Epithelial cell of proximal tubule (primary cell): Measurements from ENCODE around the gene ADORA2B. TPM values are rescaled to one million over a fixed set of nuclear protein-coding genes. Genes with fewer than 3 reads are reported as not detected.
A peak's percentile ranks its signal among the peaks of the same experiment; 100 is the strongest.

ENCODE experiments used
- DNase-seq: peaks from one replicate; pipeline ENCODE4 v3.0.0-alpha.2; 2011; ENCODE audit warnings: low read depth
- H3K4me3 ChIP-seq: 2 replicates; pipeline ENCODE4 v1.5.1; 2011; ENCODE audit warnings: low read depth, mild to moderate bottlenecking, low read length
- CTCF ChIP-seq: conservative IDR thresholded peaks from 2 replicates; pipeline ENCODE4 v1.5.1; 2012; ENCODE audit warnings: low read depth, mild to moderate bottlenecking, low read length
- total RNA-seq: library from RNA; depleted of rRNA; stranded (reverse); fragments of >200 nt; gene quantifications from 2 replicates; pipeline ENCODE4 v1.2.3, GENCODE V29; 2015

ADORA2B gene
- total RNA-seq, 1 donor from 2014 or later = 16.9 TPM

GRCh38 chr17:15947271-15947670, 2.3 kb downstream of the ADORA2B start:
- TF ChIP-seq CTCF = no peak
- no peak for DNase-seq
- no peak overlapping the region for H3K4me3 ChIP-seq

GRCh38 chr17:15947976-15948752, 3.2 kb downstream of the ADORA2B start:
- H3K4me3 ChIP-seq = no peak overlapping the region
- TF ChIP-seq CTCF = no peak
- no peak for DNase-seq

GRCh38 chr17:15951368-15952047, 6.6 kb downstream of the ADORA2B start:
- H3K4me3 ChIP-seq = no peak overlapping the region
- DNase-seq = no peak
- TF ChIP-seq CTCF = no peak

GRCh38 chr17:15952048-15952532, 7.2 kb downstream of the ADORA2B start:
- H3K4me3 ChIP-seq = no peak overlapping the region
- DNase-seq = no peak
- no peak for TF ChIP-seq CTCF

- no peak for TF ChIP-seq CTCF
These were observed 8.2 kb downstream of the ADORA2B start for GRCh38 chr17:15952916-15953790.

GRCh38 chr17:15954222-15954621, 9.3 kb downstream of the ADORA2B start:
- peak; percentile 84 for DNase-seq
- H3K4me3 ChIP-seq = no peak overlapping the region
- TF ChIP-seq CTCF = peak; percentile 14

More at GRCh38 chr17:15952916-15953790, 8.2 kb downstream of the ADORA2B start:
- DNase-seq = no peak
- no peak overlapping the region for H3K4me3 ChIP-seq
